ENCODE results near the gene ZNF799. TPM values are rescaled to one million over a fixed set of nuclear protein-coding genes. Genes with fewer than 3 reads are reported as not detected.
"Not testable (repeated sequence)": the region's sequence is repeated elsewhere in the genome, so short reads cannot be mapped to it uniquely, and the experiment has no call there.

ZNF799 gene
- total RNA-seq, 4 donors from 2014 or later = 3.3 to 6.8 (median 4.4) TPM

DNA sequence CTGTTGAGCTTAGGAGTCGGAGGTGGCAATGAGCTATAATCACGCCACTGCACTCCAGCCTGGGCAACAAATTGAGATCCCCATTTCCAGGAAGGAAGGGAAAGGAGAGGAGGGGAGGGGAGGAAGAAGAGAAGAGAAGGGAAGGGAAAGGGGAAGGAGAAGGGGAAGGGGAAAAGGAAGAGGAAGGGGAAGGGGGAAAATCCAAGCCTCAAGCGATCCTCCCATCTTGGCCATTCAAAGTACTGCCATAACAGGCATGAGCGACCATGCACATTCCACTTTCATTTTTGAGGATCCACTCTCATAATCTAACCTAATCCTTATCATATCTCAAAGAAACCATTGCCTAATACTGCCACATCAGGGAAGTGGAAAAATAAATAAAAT, 24.8 kb upstream of the ZNF799 start:
- 91 to 97% methylated on average over 4 of the region's 4 CpGs for WGBS, 2 donors

DNA sequence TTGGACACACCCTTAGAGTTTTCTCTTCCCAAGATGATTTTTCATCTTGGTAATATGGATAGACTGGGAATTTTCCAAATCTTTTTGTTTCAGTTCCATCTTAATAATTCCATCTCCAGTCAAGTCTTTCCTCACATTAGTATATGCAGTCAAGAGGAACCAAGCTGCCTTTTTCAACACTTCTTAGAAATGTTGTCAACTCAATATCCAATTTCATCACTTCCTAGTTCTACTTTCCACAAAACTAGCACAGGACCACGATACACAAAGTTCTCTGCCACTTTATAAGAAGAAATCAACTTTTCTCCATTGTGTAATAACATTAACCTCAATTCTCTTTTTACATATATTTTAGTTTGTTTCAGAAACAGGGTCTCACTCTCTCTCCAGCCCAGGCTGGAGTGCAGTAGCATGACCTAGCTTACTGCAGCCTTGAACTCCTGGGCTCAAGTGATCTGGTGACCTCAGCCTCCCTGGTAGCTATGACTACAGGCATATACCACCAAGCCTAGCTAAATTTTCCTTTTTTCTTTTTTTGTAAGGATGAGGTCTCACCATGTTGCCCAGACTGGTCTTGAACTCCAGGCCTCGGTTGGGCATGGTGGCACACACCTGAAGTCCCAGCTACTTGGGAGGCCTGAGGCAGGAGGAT, 24.3 kb upstream of the ZNF799 start:
- peaks cover 0 to 50% (median 0%) of the 10 kb centered on the region in 3 donors for H3K36me3 ChIP-seq
- no peak overlapping the region for H3K27ac ChIP-seq
- H3K27me3 ChIP-seq = no peaks in the 10 kb centered on the region
- H3K9me3 ChIP-seq = peaks cover 0 to 22% (median under 1%) of the 10 kb centered on the region in 4 donors
- TF ChIP-seq POLR2A (IDR thresholded peaks at IDR 0.05) = no peak
- TF ChIP-seq, protein P1, sequence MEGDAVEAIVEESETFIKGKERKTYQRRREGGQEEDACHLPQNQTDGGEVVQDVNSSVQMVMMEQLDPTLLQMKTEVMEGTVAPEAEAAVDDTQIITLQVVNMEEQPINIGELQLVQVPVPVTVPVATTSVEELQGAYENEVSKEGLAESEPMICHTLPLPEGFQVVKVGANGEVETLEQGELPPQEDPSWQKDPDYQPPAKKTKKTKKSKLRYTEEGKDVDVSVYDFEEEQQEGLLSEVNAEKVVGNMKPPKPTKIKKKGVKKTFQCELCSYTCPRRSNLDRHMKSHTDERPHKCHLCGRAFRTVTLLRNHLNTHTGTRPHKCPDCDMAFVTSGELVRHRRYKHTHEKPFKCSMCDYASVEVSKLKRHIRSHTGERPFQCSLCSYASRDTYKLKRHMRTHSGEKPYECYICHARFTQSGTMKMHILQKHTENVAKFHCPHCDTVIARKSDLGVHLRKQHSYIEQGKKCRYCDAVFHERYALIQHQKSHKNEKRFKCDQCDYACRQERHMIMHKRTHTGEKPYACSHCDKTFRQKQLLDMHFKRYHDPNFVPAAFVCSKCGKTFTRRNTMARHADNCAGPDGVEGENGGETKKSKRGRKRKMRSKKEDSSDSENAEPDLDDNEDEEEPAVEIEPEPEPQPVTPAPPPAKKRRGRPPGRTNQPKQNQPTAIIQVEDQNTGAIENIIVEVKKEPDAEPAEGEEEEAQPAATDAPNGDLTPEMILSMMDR (IDR thresholded peaks at IDR 0.05) = no peak
- H3K4me3 ChIP-seq = no peak overlapping the region
- H3K4me1 ChIP-seq = no peaks in the 10 kb centered on the region
- WGBS, 2 donors = 95% methylated on average over 2 of the region's 2 CpGs
- DNase-seq (ENCODE audit: low spot score in 2 of 2) = no peak

More for the DNA sequence above, 24.8 kb upstream of the ZNF799 start:
- no peak for DNase-seq (ENCODE audit: low spot score in 2 of 2)
- Histone ChIP-seq H3K9me3 (peaks cover 0 to 27% (median 3%) of the 10 kb centered on the region in 4 donors), H3K4me1 (no peaks in the 10 kb centered on the region), H3K27ac (no peak overlapping the region), H3K36me3 (peaks cover 0 to 56% (median 4%) of the 10 kb centered on the region in 3 donors), H3K27me3 (no peaks in the 10 kb centered on the region), H3K4me3 (no peak overlapping the region)
- TF ChIP-seq POLR2A (IDR thresholded peaks at IDR 0.05) (no peak), EP300 (IDR thresholded peaks at IDR 0.05) (no peak)
- TF ChIP-seq, protein P1 (IDR thresholded peaks at IDR 0.05) = no peak

DNA sequence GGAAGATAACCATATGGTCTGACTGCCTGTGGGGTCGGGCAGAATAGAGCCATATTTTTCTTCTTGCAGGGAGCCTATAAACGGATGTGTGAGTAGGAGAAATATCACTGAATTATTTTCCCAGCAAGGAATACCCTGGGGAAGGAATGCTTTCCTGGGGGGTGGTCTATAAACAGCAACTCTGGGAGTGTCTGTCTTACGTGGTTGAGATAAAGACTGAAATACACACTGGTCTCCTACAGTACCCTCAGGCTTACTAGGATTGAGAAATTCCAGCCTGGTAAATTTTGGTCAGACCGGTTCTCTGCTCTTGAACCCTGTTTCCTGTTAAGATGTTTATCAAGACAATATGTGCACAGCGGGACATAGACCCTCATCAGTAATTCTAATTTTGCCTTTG, 16.2 kb upstream of the ZNF799 start:
- not testable (repeated sequence) for H3K27me3 ChIP-seq; H3K27ac ChIP-seq; DNase-seq (ENCODE audit: low spot score in 2 of 2); H3K4me3 ChIP-seq; H3K4me1 ChIP-seq
- peaks cover 0 to 14% (median 0%) of the 10 kb centered on the region in 4 donors for H3K9me3 ChIP-seq
- 84 to 93% methylated on average over 5 of the region's 5 CpGs for WGBS, 2 donors
- H3K36me3 ChIP-seq = peaks cover 0 to 33% (median 0%) of the 10 kb centered on the region in 3 donors

DNA sequence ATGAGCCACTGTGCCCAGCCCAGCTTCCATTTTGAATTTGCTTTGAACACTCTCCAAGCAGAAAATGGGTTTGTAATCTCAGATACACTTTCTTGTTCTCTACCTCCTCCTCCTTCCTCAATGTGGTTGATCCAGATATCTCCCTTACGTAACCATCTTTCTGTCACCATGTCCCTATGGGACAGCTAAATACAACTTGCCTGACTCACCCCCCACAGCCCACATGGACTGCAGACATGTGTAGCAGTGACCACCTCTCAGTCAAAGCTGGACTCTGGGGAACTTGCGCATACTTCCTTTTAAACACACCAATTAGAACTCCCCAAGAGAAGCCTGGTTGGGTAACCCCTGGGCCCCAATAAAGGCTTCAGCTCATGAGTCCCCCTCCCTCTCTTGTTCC, 10.8 kb upstream of the ZNF799 start:
- no peak for DNase-seq (ENCODE audit: low spot score in 2 of 2)
- TF ChIP-seq EP300 (IDR thresholded peaks at IDR 0.05) = no peak
- TF ChIP-seq, protein P1 (IDR thresholded peaks at IDR 0.05) = no peak
- no peak for TF ChIP-seq POLR2A (IDR thresholded peaks at IDR 0.05)
- Histone ChIP-seq H3K4me3 (no peak overlapping the region), H3K27ac (no peak overlapping the region), H3K36me3 (peaks cover 0 to 10% (median 0%) of the 10 kb centered on the region in 3 donors), H3K27me3 (no peaks in the 10 kb centered on the region), H3K9me3 (peaks cover 0 to 13% (median 2%) of the 10 kb centered on the region in 4 donors), H3K4me1 (no peaks in the 10 kb centered on the region)
- WGBS, 2 donors = 92 to 100% methylated on average over 2 of the region's 2 CpGs

DNA sequence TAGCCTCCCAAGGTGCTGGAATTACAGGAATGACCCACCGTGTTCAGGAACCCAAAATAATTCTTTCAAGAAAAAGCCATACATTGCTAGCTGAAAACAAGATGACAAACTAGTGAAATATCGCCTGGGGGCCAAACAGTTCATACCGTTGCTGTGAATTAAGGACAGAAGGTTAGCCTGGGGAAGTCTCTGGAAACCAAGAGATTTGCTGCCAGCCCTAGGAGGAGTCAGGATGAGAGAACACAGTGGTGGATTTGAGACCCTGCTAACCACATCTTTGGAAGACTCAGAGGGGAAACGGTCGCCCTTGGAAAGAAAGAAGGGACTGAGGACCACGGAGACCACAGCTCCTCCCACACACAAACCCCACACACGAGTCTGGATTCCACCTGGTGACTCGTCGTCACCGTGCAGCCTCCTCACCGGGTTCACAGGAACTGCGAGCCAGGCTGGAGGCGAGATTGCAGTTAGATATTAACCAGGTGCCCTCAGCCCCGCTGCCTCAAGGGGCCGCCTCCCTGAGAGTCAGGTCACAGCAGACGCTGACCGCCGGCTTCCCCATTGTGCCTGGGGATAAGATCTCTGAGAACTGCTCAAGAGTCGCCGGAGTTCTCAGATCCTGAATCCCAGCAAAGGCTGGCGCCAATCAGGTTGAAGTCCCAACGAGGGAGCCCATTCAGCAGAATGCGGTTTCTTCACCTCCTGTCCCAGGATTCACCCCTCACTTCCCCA, 1.0 kb downstream of the ZNF799 start:
- H3K27ac ChIP-seq = peak overlapping the region in 3 of 4 donors; percentile 66 to 89 (median 83)
- DNase-seq (ENCODE audit: low spot score in 2 of 2) = peak in 1 of 2 donors; percentile 11

DNA sequence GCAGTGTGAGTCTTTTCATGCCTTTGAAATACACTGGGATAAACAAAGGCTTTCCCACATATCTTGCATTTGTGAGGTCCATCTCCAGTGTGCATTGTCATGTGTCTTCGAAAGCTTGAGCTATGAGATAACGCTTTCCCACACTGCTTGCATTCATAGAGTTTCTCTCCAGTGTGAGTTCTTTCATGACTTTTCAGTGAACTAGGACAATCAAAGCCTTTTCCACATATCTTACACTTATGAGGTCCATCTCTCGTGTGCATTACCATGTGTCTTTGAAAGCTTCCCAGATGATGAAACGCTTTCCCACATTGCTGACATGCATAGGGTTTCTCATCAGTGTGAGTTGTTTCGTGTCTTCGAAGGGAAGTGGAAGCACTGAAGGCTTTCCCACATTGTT, 9.9 kb downstream of the ZNF799 start:
- H3K9me3 ChIP-seq = peaks cover 0 to 22% (median 0%) of the 10 kb centered on the region in 4 donors
- not testable (repeated sequence) for H3K27ac ChIP-seq; H3K4me1 ChIP-seq; H3K27me3 ChIP-seq; H3K4me3 ChIP-seq; DNase-seq (ENCODE audit: low spot score in 2 of 2)
- WGBS, 2 donors = 92 to 94% methylated on average over 6 of the region's 6 CpGs
- peaks cover 0 to 58% (median 7%) of the 10 kb centered on the region in 3 donors for H3K36me3 ChIP-seq

More for the DNA sequence above, 1.0 kb downstream of the ZNF799 start:
- H3K4me1 ChIP-seq = peaks cover 0 to 13% (median 7%) of the 10 kb centered on the region in 4 donors
- WGBS, 2 donors = 3 to 10% methylated on average over 7 to 23 of the region's 23 CpGs
- H3K9me3 ChIP-seq, H3K36me3 ChIP-seq, H3K27me3 ChIP-seq: not testable (repeated sequence)
- H3K4me3 ChIP-seq = peak overlapping the region; percentile 61 to 92 (median 80)

DNA sequence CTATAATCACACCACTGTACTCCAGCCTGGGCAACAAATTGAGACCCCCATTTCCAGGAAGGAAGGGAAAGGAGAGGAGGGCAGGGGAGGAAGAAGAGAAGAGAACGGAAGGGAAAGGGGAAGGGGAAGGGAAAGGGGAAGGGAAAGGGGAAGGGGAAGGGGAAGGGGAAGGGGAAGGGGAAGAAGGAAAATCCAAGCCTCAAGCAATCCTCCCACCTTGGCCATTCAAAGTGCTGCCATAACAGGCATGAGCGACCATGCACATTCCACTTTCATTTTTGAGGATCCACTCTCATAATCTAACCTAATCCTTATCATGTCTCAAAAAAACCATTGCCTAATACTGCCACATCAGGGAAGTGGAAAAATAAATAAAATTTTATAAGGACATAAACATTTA, 14.7 kb downstream of the ZNF799 start:
- not testable (repeated sequence) for DNase-seq (ENCODE audit: low spot score in 2 of 2); H3K27me3 ChIP-seq; H3K27ac ChIP-seq; H3K4me1 ChIP-seq; H3K4me3 ChIP-seq
- WGBS, 2 donors = 78 to 83% methylated on average over 2 of the region's 2 CpGs
- H3K9me3 ChIP-seq = peaks cover 0 to 36% (median 2%) of the 10 kb centered on the region in 4 donors
- H3K36me3 ChIP-seq = peaks cover 0 to 61% (median 11%) of the 10 kb centered on the region in 3 donors
